ENCODE data around the gene ANKRD50.

The ANKRD50 gene, protein sequence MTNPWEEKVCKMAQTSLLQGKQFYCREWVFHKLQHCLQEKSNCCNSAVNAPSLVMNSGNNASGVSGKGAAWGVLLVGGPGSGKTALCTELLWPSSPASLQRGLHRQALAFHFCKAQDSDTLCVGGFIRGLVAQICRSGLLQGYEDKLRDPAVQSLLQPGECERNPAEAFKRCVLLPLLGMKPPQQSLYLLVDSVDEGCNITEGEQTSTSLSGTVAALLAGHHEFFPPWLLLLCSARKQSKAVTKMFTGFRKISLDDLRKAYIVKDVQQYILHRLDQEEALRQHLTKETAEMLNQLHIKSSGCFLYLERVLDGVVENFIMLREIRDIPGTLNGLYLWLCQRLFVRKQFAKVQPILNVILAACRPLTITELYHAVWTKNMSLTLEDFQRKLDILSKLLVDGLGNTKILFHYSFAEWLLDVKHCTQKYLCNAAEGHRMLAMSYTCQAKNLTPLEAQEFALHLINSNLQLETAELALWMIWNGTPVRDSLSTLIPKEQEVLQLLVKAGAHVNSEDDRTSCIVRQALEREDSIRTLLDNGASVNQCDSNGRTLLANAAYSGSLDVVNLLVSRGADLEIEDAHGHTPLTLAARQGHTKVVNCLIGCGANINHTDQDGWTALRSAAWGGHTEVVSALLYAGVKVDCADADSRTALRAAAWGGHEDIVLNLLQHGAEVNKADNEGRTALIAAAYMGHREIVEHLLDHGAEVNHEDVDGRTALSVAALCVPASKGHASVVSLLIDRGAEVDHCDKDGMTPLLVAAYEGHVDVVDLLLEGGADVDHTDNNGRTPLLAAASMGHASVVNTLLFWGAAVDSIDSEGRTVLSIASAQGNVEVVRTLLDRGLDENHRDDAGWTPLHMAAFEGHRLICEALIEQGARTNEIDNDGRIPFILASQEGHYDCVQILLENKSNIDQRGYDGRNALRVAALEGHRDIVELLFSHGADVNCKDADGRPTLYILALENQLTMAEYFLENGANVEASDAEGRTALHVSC (N-terminal part only)

DNA sequence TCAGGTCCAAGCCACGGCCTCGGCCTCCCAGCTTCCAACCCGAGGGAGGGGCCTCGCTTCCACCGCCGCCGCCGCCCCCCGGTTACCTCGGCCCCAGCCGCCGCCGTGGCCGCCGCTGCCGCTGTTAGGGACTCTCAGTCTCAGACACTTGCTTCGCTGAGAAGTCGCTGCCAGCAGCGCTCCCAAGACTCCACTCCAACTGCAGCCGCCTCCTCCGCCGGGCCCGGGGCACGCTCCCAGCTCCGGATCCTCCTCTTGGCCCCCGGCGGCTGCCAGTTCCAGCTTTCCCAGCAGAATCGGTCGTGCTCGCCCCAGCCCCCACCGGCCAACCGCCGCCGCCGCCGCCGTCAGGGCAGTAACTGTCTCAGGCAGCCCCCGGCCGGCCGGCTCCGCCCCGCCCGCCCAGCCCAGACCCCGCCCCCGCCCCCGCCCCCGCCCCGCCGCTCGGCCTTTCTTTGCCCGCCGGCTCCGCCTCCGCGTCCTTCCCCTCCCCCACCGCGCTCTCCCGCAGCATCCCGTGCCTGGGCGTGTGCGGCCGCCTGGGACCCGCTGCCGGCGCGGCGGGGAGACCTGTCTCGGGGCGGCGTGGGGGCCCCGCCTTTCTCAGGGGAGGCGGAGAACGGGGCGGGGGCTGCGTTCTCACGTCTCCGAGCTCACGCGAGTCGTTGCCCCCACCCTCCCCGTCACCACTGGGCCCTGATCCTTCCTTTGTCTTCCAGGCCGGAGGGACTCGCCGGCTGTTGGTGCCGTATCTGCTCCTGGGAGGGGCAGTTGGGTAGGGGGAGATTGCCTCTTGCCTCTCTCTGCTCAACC is at the start of gene ANKRD50:
TSS of gene ANKRD50 (minus strand) at position 361 of the 813 bp plus-strand sequence. CDS start 2,221 bp downstream, outside the sequence.
- peak; percentile 48 for DNase-seq (ENCODE audit: low read depth)

DNA sequence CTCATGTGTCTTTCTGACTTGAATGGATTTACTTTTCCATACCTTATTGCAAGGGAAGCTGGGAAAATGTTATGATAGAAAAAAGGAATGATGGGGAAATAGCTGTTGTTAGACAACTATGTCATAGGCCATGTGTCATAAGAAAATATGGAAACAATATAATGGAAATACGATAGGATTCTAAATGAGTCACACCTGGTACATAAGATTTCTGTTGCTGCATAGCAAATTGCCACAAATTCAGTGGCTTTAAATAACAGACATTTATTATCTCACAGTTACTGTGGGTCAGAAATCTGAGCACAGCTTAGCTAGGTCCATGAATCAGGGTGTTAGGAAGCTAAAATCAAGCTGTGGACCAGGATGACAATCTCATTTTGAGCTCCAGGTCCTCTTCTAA is 44.6 kb upstream of the ANKRD50 start:
- no peak for DNase-seq (ENCODE audit: low read depth)

DNA sequence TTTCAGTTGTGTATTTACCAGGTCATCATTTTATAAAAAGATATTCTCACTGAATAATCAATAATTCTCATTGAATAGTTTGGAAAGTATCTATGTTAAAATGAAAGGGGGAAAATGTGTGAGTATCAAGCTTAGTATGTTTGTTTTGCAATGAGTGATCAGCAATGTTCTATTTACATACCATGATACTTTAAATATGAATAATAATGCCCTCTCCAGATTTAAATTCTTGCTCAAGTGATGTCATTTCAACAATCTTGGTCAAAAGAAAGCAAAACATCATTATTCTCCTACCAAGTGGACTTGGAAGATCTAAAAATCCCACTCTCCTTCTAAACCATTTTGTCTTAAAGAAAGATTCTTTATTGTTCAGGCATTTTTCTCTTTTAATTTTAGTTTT is 42.1 kb upstream of the ANKRD50 start:
- no peak for DNase-seq (ENCODE audit: low read depth)

DNA sequence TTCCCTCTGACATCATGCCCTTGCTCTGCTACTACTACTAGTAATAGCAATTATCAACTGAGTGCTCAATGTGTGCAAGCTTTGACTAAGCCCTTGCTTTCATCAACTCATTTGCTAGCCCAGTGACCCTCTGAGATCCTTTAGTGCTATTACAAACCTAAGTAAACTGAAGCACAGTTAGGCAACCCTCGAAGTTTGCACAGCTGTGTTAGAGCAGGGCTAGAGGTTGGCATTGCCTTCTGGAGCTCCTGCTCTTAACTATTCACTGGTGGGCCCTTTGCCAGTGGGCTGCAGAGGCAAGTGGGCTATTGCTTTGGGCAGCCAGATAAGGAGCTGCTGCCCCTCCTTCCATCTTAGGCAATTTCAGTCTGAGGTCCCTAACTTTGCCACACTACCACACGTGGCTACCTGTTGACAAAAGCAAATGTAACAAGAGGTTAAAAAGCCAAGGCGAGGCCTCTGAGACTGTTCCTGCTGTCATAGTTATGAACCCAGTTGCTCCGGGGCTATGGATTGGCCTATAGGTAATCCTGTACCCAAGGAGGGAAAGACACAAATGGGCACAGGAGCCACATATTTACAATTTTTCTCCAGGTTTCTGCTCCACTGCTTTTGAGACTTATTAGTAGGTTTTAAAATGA is 41.5 kb upstream of the ANKRD50 start:
- DNase-seq (ENCODE audit: low read depth): no peak

DNA sequence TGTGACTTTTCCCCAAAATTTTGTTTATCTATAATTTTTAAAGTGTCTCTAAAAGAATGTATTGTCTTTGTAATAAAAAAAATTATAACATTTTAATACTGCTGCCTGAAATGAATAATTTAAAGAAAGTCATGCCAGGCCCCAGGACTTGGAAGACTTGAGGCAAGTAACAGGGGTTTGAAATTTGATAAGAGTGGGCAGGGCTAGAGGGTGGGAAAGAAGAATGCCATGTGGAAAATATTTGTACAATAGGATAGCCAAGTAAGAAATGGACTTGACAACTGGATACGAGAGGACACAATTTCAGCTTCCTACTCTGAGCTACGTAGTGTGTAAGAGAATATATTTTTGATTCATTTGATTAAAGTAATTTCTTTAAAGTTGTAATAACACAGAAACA is 36.9 kb upstream of the ANKRD50 start:
- DNase-seq (ENCODE audit: low read depth): no peak

DNA sequence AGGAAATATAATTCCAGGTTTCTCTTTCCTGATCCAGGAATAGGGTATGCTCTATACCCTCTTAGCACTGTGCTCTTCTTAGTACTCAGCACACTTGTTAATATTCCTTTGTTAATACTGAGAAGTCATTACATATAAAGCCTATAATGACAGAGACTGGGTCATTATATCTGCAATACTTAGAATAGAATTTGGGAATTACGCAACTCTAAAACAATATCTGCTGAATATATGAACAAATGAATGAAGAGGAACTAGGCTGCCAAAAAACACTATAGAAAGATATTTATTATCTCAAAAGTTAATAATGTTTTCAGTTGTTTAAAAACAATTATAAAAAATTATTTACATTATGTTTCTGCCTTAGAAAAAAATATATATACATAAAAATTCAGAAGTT is 36.4 kb upstream of the ANKRD50 start:
- DNase-seq (ENCODE audit: low read depth): no peak

DNA sequence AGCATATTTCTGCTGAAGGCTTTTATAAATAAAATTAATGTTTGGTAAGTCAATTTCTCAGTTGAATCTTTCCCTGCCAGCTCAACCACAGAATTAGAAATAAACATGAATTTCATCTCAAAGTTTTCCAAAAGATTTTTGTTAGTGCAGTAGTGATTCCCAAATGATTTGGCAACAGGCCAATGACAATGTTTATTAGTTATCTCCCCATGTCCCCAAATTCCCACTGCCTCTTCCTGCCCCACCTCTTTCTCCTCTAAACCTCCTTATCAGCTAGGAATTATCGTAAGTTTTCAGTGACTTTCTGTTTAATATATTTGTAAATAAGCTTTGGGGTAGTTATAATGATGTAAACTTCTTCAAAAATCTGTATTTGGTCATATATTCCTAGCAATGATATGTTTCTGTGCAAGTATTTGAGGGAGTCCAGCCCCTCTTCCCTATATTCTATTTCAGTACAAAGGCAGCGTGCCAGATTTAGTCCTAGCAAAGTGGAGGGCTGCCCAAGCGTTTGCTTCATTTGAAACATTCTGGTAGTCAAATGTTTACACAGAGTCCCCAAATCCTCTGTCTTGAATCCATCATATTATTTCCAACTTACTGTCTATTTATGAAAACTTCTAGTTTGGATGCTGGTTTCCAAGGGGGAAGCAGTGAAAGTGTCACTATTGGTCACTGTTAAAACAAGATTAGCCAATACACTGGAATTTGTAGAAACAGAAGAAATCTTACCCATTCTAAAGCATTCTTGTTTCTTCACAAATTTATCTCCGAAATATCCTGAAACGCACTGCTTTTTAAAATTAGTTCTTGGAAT is 33.7 kb upstream of the ANKRD50 start:
- DNase-seq (ENCODE audit: low read depth): no peak

DNA sequence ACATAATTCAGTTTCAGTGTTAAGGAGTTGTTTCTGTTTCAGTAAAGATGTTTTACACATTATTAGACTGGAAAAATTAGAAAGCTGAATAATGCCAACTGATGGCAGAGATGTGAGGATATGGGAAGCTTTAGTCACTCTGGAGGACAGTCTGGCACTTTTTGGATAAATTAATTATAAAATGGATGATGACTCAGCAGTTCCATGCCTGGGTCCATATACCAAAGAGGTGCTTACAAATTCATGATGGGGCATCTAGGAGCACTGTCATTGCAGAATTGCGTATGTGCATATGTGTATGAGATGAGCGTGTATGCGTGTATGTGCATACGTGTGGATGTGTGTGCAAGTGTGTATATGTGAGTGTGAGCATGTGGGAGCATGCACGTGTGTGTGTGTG is 31.2 kb upstream of the ANKRD50 start:
- DNase-seq (ENCODE audit: low read depth): no peak

DNA sequence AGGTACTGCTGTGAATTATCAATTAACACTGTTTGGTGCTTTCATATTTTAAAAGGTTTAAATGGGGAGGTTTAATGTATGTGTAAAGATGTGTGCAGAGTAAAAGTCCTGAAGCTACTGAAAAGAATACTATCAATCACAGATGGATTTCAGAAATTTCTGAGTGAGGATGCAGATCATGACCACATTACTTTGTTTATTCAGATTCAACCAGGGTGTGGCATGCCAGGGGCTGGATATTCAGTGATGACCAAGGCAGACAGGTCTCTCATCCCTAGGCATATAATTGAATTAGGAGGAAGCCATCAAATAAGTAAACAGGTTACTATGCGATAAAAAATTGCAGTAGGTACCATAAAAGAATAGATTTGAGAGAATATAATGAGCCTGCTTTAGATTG is 28.0 kb upstream of the ANKRD50 start:
- no peak for DNase-seq (ENCODE audit: low read depth)

DNA sequence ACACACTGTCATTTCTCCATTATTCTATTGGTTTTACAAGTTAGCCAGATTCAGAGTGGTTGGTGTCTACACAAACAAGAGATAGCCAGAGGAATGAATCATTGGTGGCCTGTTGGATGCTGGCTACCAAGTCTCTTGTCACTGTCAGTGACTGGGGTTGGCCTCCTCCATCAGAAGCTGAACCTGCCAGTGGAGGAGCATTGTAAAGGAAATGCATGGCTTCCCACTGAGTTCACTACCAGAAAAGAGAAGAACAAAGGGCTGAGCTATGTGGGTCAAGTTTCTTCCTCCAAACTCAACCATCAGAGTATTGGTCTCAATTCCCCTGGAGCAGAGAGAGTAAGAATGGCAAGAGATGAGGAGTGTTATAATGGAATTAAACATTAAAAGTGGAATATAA is 26.5 kb upstream of the ANKRD50 start:
- DNase-seq (ENCODE audit: low read depth): no peak

DNA sequence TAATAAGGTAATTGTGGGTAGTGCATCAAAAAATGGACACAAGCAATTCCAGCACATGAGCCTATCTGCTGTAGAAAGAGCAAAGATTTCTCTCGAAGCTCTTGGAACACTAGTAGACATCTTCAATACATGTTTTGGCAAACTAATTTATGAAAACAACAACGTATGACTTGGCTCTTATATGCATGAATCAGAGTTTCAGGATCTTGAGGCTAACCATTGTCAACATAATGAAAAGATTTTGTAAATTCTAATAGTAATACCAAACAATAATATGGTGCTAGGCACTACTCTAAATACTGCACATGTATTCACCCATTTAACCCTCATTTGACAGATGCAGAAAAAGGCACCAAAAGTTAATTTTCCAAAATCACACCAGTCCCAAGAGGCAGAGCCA is 25.1 kb upstream of the ANKRD50 start:
- DNase-seq (ENCODE audit: low read depth): no peak

DNA sequence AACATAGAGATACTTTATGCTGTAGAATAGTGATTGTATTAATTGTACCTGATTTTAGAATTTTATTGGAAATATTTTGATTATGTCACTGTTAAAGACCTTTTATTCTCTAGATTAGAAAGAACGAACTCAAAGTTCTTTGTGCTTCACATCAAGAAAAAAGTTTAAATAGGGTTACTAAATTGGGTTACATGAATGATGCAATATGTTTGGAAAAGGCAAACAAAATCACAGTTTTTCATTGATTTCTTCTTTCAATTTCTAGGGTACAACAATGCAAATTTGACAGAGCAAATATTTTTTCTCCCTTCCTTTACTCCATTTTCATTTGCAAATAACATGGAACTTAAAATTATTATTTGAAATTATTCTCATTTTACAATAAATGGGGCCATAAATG is 24.0 kb upstream of the ANKRD50 start:
- no peak for DNase-seq (ENCODE audit: low read depth)

DNA sequence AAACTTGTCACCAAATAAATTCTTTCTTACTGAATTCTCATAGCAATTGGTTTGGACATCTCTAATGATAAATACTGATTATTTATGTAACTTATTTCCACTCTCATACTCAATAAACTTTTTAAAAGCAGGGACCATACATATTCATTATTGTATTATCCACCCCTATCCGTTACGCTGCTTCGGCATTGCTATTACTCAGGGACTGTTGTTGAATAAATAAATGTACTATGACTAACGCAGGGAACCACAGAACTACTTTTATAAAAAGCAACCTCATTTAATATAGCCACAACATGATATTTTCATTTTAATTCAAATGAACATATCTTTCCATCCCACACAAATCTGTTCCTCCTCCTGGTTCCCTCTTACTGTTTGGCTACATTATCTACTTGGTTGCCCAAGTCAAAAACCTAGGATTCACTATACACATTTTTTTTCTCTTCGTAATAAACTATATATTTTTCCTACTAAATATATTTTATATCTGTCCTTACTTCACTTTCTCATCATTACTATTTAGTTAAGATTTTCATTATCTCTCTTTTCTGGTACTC is 14.9 kb upstream of the ANKRD50 start:
- DNase-seq (ENCODE audit: low read depth): no peak

DNA sequence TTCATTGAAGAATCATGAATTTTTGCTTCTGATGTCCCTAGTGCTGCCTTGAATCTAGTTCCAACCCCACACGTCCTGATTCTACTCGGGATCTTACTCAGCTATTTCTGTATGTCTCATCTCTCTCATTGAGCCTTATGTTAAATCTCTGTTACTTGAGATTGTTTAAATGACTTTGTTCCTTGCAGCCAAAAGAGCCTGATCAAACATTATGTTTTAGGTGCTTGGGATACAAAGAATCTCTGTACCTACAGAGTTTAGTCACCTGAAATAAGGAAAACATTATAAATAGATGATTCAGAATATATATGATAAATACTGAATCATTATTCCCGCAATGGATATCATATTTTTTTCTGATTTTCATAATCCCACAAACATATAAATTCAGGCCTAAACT is 13.7 kb upstream of the ANKRD50 start:
- no peak for DNase-seq (ENCODE audit: low read depth)

DNA sequence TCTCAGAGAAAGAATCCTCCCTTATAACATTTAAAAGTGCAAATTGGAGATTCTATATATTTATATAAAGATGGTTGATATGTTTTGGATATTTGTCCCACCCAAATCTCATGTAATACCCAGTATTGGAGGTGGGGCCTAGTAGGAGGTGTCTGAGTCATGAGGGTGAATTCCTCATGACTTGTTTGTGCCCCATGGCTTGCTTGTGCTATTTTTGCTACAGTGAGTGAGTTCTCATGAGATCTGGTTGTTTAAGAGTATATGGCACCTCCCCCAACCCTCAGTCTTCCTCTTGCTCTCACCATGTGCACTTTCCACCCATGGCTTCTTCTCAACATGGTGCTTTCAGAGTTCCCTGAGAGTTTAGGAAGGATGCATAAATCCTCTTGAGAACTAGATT is 9.5 kb upstream of the ANKRD50 start:
- no peak for DNase-seq (ENCODE audit: low read depth)

DNA sequence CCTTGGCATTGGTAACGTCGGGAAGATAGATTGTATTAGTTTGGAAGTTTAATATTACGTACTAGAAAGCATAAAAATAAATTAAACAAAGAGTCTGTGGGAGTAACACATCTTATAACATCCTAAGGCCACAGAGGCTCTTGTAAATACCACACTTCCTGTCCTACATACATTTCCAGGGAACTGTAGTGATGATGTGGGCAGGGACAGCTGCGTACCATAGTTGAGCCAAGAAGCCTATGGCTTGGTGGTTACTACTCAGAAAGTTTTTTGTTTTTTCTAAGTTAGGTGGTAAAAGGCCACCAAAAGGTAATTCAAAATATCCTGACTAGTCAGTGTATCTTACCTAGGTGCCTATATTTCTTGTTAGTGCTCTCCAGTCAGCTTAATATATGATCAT is 4.6 kb upstream of the ANKRD50 start:
- no peak for DNase-seq (ENCODE audit: low read depth)

DNA sequence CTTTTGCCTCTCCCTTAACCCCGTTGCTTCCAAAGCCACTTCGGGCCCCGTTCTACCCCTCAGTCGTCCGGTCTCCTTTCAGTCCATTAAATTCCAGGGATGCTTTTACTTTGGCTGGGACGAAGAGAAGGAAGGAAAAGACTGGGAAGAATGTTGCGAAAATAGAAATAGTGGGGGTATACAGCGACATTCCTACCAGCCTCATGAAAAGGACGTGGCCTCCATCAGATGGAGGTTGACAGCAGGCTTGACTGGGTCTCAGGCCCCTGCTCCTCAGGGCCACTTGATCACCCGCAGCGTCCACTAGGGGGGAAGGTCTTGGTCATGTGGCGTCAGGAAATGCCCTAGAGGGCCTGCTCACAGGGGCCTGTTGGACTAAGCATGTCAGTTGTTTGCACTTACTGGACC is 657 bp upstream of the ANKRD50 start:
- peak; percentile 42 for DNase-seq (ENCODE audit: low read depth)

DNA sequence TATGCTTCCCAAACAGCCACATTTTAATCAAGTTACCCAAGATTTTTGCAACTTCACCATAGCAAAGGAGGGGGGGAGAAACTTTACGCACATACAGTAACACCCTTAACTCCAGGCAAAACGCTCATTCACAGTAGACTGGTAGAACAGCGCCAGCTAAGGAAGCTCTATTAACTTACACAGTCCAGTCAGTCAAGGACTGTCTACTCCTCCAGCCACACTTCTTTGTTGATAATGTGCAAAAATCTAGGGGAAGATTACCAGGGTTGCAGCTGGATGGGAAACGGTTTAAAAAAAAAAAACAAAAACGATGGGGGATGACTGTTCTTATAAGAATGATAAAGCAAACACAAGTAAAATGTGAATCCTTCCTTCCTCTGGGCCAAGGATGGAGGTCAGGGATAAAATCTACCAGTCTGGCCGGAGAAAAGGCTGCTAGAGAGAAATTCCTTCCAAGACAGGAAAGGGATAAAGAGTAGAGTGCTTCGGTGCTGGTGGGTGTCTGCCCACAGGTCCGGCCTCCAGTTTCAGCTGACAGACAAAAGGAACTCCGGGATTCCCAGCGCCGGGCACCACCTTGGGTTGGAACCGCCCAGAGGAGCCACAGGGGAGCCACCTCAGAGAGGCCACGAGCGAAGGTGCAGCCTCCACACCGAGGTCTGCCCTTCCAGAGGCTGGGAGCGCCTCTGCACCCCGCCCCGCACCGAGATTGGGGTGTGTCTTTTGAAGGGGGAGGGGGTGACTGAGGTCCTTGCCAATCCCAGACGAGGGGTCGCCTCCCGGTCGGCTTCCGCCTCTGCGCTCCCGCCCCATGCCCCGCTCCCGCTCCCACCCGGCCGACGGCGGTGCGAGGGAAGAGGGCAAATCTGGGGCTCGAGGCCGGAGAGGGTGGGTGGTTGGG is 811 bp downstream of the ANKRD50 start:
- DNase-seq (ENCODE audit: low read depth): peak; percentile 35

DNA sequence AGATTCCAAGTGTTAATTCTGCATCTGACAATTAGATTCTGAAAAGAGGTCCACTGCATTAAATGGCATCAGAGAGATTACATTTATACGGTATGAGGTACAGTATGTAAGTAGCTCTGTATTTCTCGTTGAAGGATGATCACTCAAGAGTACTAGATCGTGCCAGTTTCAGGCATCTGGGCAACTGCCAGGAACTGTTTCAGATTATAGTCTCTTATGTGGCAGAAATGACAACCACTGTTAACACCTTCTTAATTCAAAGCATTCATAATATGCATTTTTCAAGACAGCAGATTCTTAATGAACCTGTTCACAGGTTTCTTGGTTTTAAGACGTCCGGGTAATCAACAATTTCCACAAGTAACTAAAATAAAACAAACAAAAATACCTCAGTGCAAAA is 1.6 kb downstream of the ANKRD50 start:
- no peak for DNase-seq (ENCODE audit: low read depth)

Measured in HS-27A (cell line).